CD8-positive, alpha-beta memory T cell (primary cell): Measurements from ENCODE around the gene SPATA31D1. TPM values are rescaled to one million over a fixed set of nuclear protein-coding genes. Genes with fewer than 3 reads are reported as not detected.

Source experiments
- CTCF ChIA-PET: fragments of 350-600 bp; sonication (Branson Sonifier 250); formaldehyde crosslinking; loops from one replicate; lab custom pipeline; 2021; ENCODE audit warnings: antibody characterized with exemption; lab: Charles Lee
- POLR2A ChIA-PET: fragments of 350-600 bp; sonication (Branson Sonifier 250); formaldehyde crosslinking; loops from one replicate; lab custom pipeline; 2021; ENCODE audit warnings: antibody characterized with exemption; lab: Charles Lee
- DNase-seq, 5 donors: peaks; one replicate each; pipeline versions ENCODE4 v3.0.0 to v3.0.0-alpha.2; 2020 to 2022; ENCODE audit warnings: mixed read lengths in 1 of 5
- H3K27ac ChIP-seq: one replicate; pipeline ENCODE4 v1.7.0; 2013; ENCODE audit warnings: low read depth, mild to moderate bottlenecking, low read length, moderate library complexity
- H3K27me3 ChIP-seq: 2 replicates; pipeline ENCODE4 v1.7.0; 2013; ENCODE audit warnings: low read length, mild to moderate bottlenecking; ENCODE audit not compliant: insufficient read depth, poor library complexity, severe bottlenecking
- H3K36me3 ChIP-seq: 2 replicates; pipeline ENCODE4 v1.7.0; 2013; ENCODE audit warnings: mild to moderate bottlenecking, low read length, moderate library complexity; ENCODE audit not compliant: insufficient read depth
- H3K4me1 ChIP-seq: 2 replicates; pipeline ENCODE4 v1.7.0; 2013; ENCODE audit warnings: mild to moderate bottlenecking, low read length, moderate library complexity; ENCODE audit not compliant: insufficient read depth
- H3K4me3 ChIP-seq: 2 replicates; pipeline ENCODE4 v1.7.0; 2013; ENCODE audit warnings: mild to moderate bottlenecking, low read length
- H3K9me3 ChIP-seq: 2 replicates; pipeline ENCODE4 v1.7.0; 2013; ENCODE audit warnings: mild to moderate bottlenecking, low read length
- H3K27ac Mint-ChIP-seq, 8 donors: one replicate each; pipeline ENCODE4 v1.8.0; 2020 to 2021; ENCODE audit warnings: mixed read lengths in 8 of 8, mild to moderate bottlenecking in 6 of 8, inconsistent platforms in 3 of 8, moderate library complexity in 3 of 8
- H3K27me3 Mint-ChIP-seq, 2 donors: one replicate each; pipeline ENCODE4 v1.8.0; 2020 to 2021; ENCODE audit warnings: mixed read lengths in 2 of 2, mild to moderate bottlenecking in 1 of 2, moderate library complexity in 1 of 2
- H3K36me3 Mint-ChIP-seq, 3 donors: one replicate each; pipeline ENCODE4 v1.8.0; 2020 to 2021; ENCODE audit warnings: mixed read lengths in 3 of 3, inconsistent platforms in 1 of 3, mild to moderate bottlenecking in 1 of 3
- H3K4me1 Mint-ChIP-seq, 3 donors: one replicate each; pipeline ENCODE4 v1.8.0; 2020 to 2021; ENCODE audit warnings: mixed read lengths in 3 of 3, inconsistent platforms in 1 of 3, mild to moderate bottlenecking in 1 of 3
- H3K4me3 Mint-ChIP-seq, 7 donors: one replicate each; pipeline ENCODE4 v1.8.0; 2020 to 2021; ENCODE audit warnings: mixed read lengths in 7 of 7, mild to moderate bottlenecking in 6 of 7, moderate library complexity in 4 of 7, inconsistent platforms in 2 of 7
- H3K9me3 Mint-ChIP-seq, 5 donors: one replicate each; pipeline ENCODE4 v1.8.0; 2020 to 2022; ENCODE audit warnings: mixed read lengths in 5 of 5, mild to moderate bottlenecking in 3 of 5, moderate library complexity in 2 of 5, inconsistent platforms in 1 of 5
- polyA plus RNA-seq: library from polyadenylated mRNA; unstranded; fragments of 300-500 nt; fragmentation: Illumina TruSeq; gene quantifications from one replicate; pipeline ENCODE4 v1.2.3, GENCODE V29; 2021
- total RNA-seq, 2 experiments: library from RNA; stranded (reverse); gene quantifications; one replicate each; pipeline ENCODE4 v1.2.3, GENCODE V29; 2021

The SPATA31D1 gene
- total and polyA plus RNA-seq, 3 experiments from 2014 or later: not detected

DNA sequence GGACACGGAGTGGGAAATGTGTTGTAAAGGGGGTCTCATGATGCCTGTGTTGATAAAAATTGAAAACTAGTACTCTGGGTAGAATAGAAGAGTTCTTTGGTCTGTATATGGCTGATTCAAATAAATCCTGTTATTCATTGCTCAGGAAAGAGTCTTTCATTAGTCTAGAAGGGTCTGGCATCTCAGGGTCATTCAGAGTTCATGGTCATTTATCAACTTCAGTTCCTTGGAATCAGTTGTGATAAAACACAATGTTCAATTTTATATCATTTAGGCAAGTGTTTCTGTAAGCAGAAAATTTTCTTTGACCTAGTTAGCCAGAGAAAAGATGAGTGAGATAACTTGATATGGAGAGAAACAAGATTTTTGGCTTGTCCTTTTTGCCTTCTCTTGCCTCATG is 36.3 kb downstream of the SPATA31D1 start:
- Histone ChIP-seq H3K27me3 (no peaks in the 10 kb centered on the region), H3K27ac (no peak overlapping the region), H3K4me3 (no peak overlapping the region), H3K36me3 (no peaks in the 10 kb centered on the region), H3K4me1 (no peaks in the 10 kb centered on the region), H3K9me3 (no peaks in the 10 kb centered on the region)
- Mint-ChIP-seq H3K36me3 (no peaks in the 10 kb centered on the region), H3K4me3 (no peak overlapping the region), H3K27me3 (peaks cover 0 to 1% of the 10 kb centered on the region in 2 donors), H3K4me1 (no peaks in the 10 kb centered on the region), H3K9me3 (peaks cover 0 to 30% (median 6%) of the 10 kb centered on the region in 5 donors), H3K27ac (no peak overlapping the region)
- POLR2A ChIA-PET: no interaction called here
- CTCF ChIA-PET: no interaction called here
- no peak for DNase-seq

- Mint-ChIP-seq H3K27ac (no peak overlapping the region), H3K36me3 (no peaks in the 10 kb centered on the region), H3K4me3 (no peak overlapping the region), H3K9me3 (peaks cover 0 to 12% (median 0%) of the 10 kb centered on the region in 5 donors), H3K4me1 (no peaks in the 10 kb centered on the region), H3K27me3 (peaks cover 0 to 1% of the 10 kb centered on the region in 2 donors)
- no peak overlapping the region for H3K27ac ChIP-seq
- no peaks in the 10 kb centered on the region for H3K9me3 ChIP-seq
- ChIA-PET POLR2A (no interaction called here), CTCF (no interaction called here)
- H3K27me3 ChIP-seq: no peaks in the 10 kb centered on the region
- H3K4me1 ChIP-seq: no peaks in the 10 kb centered on the region
- H3K36me3 ChIP-seq: no peaks in the 10 kb centered on the region
- H3K4me3 ChIP-seq: no peak overlapping the region
- no peak for DNase-seq
These were observed 43.1 kb downstream of the SPATA31D1 start for GRCh38 chr9:82031538-82032280.

GRCh38 chr9:82034956-82035731 is 46.6 kb downstream of the SPATA31D1 start:
- no peaks in the 10 kb centered on the region for H3K9me3 ChIP-seq
- H3K27ac ChIP-seq: no peak overlapping the region
- Mint-ChIP-seq H3K27ac (no peak overlapping the region), H3K4me1 (no peaks in the 10 kb centered on the region), H3K4me3 (no peak overlapping the region), H3K36me3 (no peaks in the 10 kb centered on the region), H3K9me3 (peaks cover 0 to 23% (median 0%) of the 10 kb centered on the region in 5 donors), H3K27me3 (no peaks in the 10 kb centered on the region)
- ChIA-PET CTCF (no interaction called here), POLR2A (no interaction called here)
- no peaks in the 10 kb centered on the region for H3K36me3 ChIP-seq
- H3K4me3 ChIP-seq: no peak overlapping the region
- no peaks in the 10 kb centered on the region for H3K4me1 ChIP-seq
- DNase-seq: no peak
- H3K27me3 ChIP-seq: no peaks in the 10 kb centered on the region

DNA sequence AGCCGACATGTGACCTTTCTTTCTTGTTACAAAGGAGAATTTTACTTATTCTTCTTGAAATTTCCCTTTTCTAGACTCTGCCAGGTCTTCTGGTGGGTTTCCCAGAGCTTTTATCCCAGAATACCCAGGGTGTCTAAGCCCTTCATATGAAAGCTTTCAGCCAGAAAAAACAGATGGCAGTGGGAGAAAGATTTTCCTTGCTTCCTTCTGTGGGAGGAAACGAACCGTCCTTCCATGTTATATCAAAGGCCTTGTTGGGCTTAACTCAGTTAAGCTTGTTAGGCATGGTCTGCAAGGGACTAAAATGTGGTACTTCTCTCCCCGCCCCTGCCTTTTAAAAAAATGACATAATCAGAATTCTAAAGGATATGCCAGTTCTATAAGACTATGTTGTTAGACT is 47.5 kb downstream of the SPATA31D1 start:
- CTCF ChIA-PET: no interaction called here
- peaks cover 0 to 25% (median 0%) of the 10 kb centered on the region in 5 donors for H3K9me3 Mint-ChIP-seq
- no peaks in the 10 kb centered on the region for H3K27me3 Mint-ChIP-seq
- H3K4me1 Mint-ChIP-seq: no peaks in the 10 kb centered on the region
- POLR2A ChIA-PET: no interaction called here
- no peak overlapping the region for H3K4me3 ChIP-seq
- H3K4me3 Mint-ChIP-seq: no peak overlapping the region
- DNase-seq: no peak
- no peaks in the 10 kb centered on the region for H3K36me3 Mint-ChIP-seq
- no peaks in the 10 kb centered on the region for H3K4me1 ChIP-seq
- no peaks in the 10 kb centered on the region for H3K36me3 ChIP-seq
- no peaks in the 10 kb centered on the region for H3K9me3 ChIP-seq
- no peak overlapping the region for H3K27ac ChIP-seq
- H3K27ac Mint-ChIP-seq: no peak overlapping the region
- no peaks in the 10 kb centered on the region for H3K27me3 ChIP-seq

GRCh38 chr9:82037126-82037525 is 48.6 kb downstream of the SPATA31D1 start:
- peaks cover 0 to 25% (median 0%) of the 10 kb centered on the region in 5 donors for H3K9me3 Mint-ChIP-seq
- ChIA-PET CTCF (no interaction called here), POLR2A (no interaction called here)
- H3K36me3 ChIP-seq: no peaks in the 10 kb centered on the region
- H3K27me3 Mint-ChIP-seq: no peaks in the 10 kb centered on the region
- H3K27ac ChIP-seq: no peak overlapping the region
- no peak for DNase-seq
- peak overlapping the region in 1 of 8 donors; percentile 42 for H3K27ac Mint-ChIP-seq
- no peaks in the 10 kb centered on the region for H3K36me3 Mint-ChIP-seq
- no peak overlapping the region for H3K4me3 ChIP-seq
- H3K27me3 ChIP-seq: no peaks in the 10 kb centered on the region
- H3K4me1 ChIP-seq: no peaks in the 10 kb centered on the region
- H3K9me3 ChIP-seq: no peaks in the 10 kb centered on the region
- H3K4me3 Mint-ChIP-seq: no peak overlapping the region
- H3K4me1 Mint-ChIP-seq: no peaks in the 10 kb centered on the region

DNA sequence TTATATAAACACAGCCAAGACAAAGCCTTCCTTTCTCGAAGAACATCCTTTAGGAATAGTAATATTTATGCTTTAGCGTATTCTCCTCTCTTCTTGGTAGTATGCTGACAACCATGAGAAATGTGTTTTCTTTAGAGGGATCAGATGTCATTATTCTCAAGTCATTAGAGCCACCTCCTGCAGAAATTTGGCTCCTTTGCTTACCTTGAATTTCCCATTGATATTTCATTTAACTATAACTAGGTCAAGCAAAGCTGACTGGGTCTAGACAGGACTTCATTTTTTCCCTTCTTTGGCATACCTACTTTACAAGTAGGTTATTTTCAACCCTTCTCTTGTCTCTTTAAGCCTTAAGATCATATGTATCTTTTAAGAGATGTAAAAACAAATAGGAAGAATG is 50.3 kb downstream of the SPATA31D1 start:
- DNase-seq: no peak
- Mint-ChIP-seq H3K27ac (peak overlapping the region in 1 of 8 donors; percentile 11), H3K4me3 (no peak overlapping the region), H3K4me1 (no peaks in the 10 kb centered on the region), H3K36me3 (no peaks in the 10 kb centered on the region), H3K9me3 (peaks cover 0 to 21% (median 0%) of the 10 kb centered on the region in 5 donors), H3K27me3 (no peaks in the 10 kb centered on the region)
- ChIA-PET CTCF (no interaction called here), POLR2A (no interaction called here)
- Histone ChIP-seq H3K36me3 (no peaks in the 10 kb centered on the region), H3K4me1 (no peaks in the 10 kb centered on the region), H3K4me3 (no peak overlapping the region), H3K27ac (no peak overlapping the region), H3K27me3 (no peaks in the 10 kb centered on the region), H3K9me3 (no peaks in the 10 kb centered on the region)

Other genes starting within 250 kb of the SPATA31D1 start
- gene SPATA31D4, start 60.3 kb upstream of the SPATA31D1 start, total RNA-seq: not detected
- gene SPATA31D4, start 60.3 kb upstream of the SPATA31D1 start, polyA plus RNA-seq: not detected
- not detected for gene SPATA31D3, start 45.3 kb upstream of the SPATA31D1 start, total RNA-seq
- gene SPATA31D3, start 45.3 kb upstream of the SPATA31D1 start, polyA plus RNA-seq: not detected